Esophagus (tissue), 2 donors: Measurements from ENCODE around the gene MYO9B. TPM values are rescaled to one million over a fixed set of nuclear protein-coding genes. Genes with fewer than 3 reads are reported as not detected.
"Not testable (repeated sequence)": the region's sequence is repeated elsewhere in the genome, so short reads cannot be mapped to it uniquely, and the experiment has no call there.

ENCODE experiments used
- H3K27ac ChIP-seq, 2 donors: one replicate each; pipeline ENCODE4 v1.5.1; 2013; ENCODE audit warnings: low read depth in 2 of 2, mild to moderate bottlenecking in 2 of 2, inconsistent platforms in 1 of 2, low read length in 1 of 2, moderate library complexity in 1 of 2
- H3K27me3 ChIP-seq, 2 donors: one replicate each; pipeline ENCODE4 v1.6.1; 2013; ENCODE audit warnings: low read length in 2 of 2, control low read depth in 1 of 2, mild to moderate bottlenecking in 1 of 2; ENCODE audit not compliant: insufficient read depth in 2 of 2, control insufficient read depth in 1 of 2
- H3K36me3 ChIP-seq, 2 donors: one replicate each; pipeline ENCODE4 v1.6.1; 2013; ENCODE audit warnings: low read length in 1 of 2; ENCODE audit not compliant: control insufficient read depth in 2 of 2, insufficient read depth in 2 of 2
- H3K4me1 ChIP-seq, 2 donors: one replicate each; pipeline ENCODE4 v1.6.1; 2013; ENCODE audit warnings: low read length in 1 of 2; ENCODE audit not compliant: control insufficient read depth in 2 of 2, insufficient read depth in 2 of 2
- H3K4me3 ChIP-seq, 2 donors: one replicate each; pipeline ENCODE4 v1.5.1; 2013; ENCODE audit warnings: low read length in 2 of 2, mild to moderate bottlenecking in 2 of 2, low read depth in 1 of 2, moderate library complexity in 1 of 2
- H3K9me3 ChIP-seq, 2 donors: one replicate each; pipeline ENCODE4 v1.6.1; 2013; ENCODE audit warnings: mild to moderate bottlenecking in 2 of 2, low read depth in 1 of 2, low read length in 1 of 2, moderate library complexity in 1 of 2; ENCODE audit not compliant: control insufficient read depth in 2 of 2, insufficient read depth in 1 of 2
- WGBS, 2 donors: extraction: QIAGEN DNeasy Blood & Tissue Kit; methylation state at CpG; one replicate each; pipeline ENCODE4 v1.1.7; 2013; 5-methylcytosine and 5-hydroxymethylcytosine counted together
- polyA plus RNA-seq, 2 donors: library from polyadenylated mRNA; stranded (reverse); fragments of 200-250 nt; gene quantifications; one replicate each; pipeline ENCODE4 v1.2.3, GENCODE V29; 2013
- donor health status: healthy with polysubstance abuse.
- donor health status: Bipolar disorder and iron deficiency.

The MYO9B gene
- polyA plus RNA-seq, 2 donors, result 24.2 to 41.2 TPM

DNA sequence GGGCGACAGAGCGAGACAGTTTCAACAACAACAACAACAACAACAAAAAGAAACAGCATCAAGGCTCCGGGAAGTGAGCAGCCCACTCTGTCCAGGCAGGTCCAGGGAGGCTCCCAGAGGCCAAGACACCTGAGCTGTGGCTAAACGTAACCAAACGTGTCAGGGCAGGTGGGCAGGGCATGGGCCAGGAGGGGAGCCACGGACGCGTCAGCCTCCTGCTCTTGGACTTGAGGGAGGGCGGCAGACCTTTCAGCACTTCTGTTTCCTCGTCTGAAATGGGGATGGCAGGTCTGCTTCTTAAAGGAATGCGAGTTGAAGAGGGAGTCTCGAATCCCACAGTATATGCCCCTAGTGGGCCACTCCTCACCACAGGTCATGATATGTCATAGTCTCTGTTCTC, 53.8 kb downstream of the MYO9B start:
- WGBS, 2 donors, result 67 to 85% methylated on average over 12 of the region's 12 CpGs
- Histone ChIP-seq H3K27ac (no peak overlapping the region), H3K4me3 (no peak overlapping the region), H3K36me3 (peaks cover 0 to 3% of the 10 kb centered on the region in 2 donors), H3K27me3 (no peaks in the 10 kb centered on the region), H3K9me3 (no peaks in the 10 kb centered on the region), H3K4me1 (peaks cover 0 to 2% of the 10 kb centered on the region in 2 donors)

DNA sequence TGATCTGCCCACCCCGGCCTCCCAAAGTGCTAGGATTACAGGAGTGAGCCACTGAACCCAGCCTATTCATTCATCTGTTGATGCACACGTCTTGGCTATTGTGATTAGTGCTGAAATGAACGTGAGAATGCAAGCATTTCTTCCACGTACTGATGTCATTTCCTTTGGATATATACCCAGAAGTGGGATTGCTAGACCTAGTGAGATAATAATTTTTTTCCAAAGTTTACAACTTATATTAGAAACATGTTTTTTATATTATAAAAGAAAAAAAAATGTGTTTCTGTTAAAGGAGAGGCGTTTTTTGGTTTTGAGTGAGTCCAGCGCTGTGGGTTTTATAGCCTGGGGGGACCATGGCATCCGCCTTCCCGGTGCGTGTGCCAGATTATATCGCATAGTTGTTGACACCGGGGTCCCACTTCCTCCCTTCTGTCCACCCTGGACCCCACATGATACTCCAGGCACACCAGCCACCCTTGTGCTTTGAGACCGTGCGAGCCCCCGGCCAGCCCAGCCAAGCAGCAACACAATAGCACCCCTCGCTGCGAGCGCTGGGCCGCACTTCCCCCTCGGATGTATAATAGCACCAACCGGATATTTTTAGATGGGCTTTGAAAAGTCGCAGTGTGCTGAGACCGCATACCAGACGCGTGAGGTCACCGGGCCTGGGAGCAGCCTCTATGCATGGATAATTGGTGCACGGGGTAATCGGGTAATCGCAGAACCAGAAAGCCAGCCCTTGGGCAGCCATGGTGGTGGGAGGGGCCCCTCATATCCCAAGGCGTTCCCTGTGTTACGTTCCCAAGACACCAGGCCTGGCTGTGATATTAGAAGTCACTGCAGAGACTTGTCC, 59.6 kb downstream of the MYO9B start:
- peaks cover 0 to 9% of the 10 kb centered on the region in 2 donors for H3K4me1 ChIP-seq
- H3K36me3 ChIP-seq, result no peaks in the 10 kb centered on the region
- H3K27me3 ChIP-seq, result no peaks in the 10 kb centered on the region
- peak overlapping the region in 1 of 2 donors; percentile 20 for H3K4me3 ChIP-seq
- no peaks in the 10 kb centered on the region for H3K9me3 ChIP-seq
- WGBS, 2 donors, result 14 to 26% methylated on average over 30 of the region's 30 CpGs
- peak overlapping the region; percentile 90 to 92 for H3K27ac ChIP-seq

GRCh38 chr19:17136021-17136420, 60.4 kb downstream of the MYO9B start:
- WGBS, 2 donors, result 54 to 56% methylated on average over 9 of the region's 9 CpGs
- H3K4me1 ChIP-seq, result peaks cover 0 to 9% of the 10 kb centered on the region in 2 donors
- no peaks in the 10 kb centered on the region for H3K36me3 ChIP-seq
- H3K27me3 ChIP-seq, result no peaks in the 10 kb centered on the region
- H3K27ac ChIP-seq, result peak overlapping the region; percentile 90 to 92
- no peak overlapping the region for H3K4me3 ChIP-seq
- no peaks in the 10 kb centered on the region for H3K9me3 ChIP-seq

GRCh38 chr19:17136617-17137016, 61.0 kb downstream of the MYO9B start:
- Histone ChIP-seq H3K4me3 (no peak overlapping the region), H3K9me3 (no peaks in the 10 kb centered on the region), H3K27me3 (no peaks in the 10 kb centered on the region), H3K27ac (peak overlapping the region in 1 of 2 donors; percentile 44), H3K4me1 (peaks cover 0 to 9% of the 10 kb centered on the region in 2 donors), H3K36me3 (no peaks in the 10 kb centered on the region)
- WGBS, 2 donors, result 89 to 90% methylated on average over 11 of the region's 11 CpGs

GRCh38 chr19:17137417-17137816, 61.8 kb downstream of the MYO9B start:
- peak overlapping the region in 1 of 2 donors; percentile 7 for H3K27ac ChIP-seq

GRCh38 chr19:17138052-17138846, 62.7 kb downstream of the MYO9B start:
- not testable (repeated sequence) for H3K36me3 ChIP-seq, H3K4me1 ChIP-seq, H3K27me3 ChIP-seq, H3K9me3 ChIP-seq, H3K4me3 ChIP-seq, H3K27ac ChIP-seq
- 90% methylated on average over 10 of the region's 10 CpGs for WGBS, 2 donors

More at GRCh38 chr19:17137417-17137816, 61.8 kb downstream of the MYO9B start:
- Histone ChIP-seq H3K36me3 (no peaks in the 10 kb centered on the region), H3K4me3 (no peak overlapping the region), H3K27me3 (no peaks in the 10 kb centered on the region), H3K9me3 (no peaks in the 10 kb centered on the region), H3K4me1 (peaks cover 0 to 9% of the 10 kb centered on the region in 2 donors)
- 84 to 86% methylated on average over 10 of the region's 10 CpGs for WGBS, 2 donors

DNA sequence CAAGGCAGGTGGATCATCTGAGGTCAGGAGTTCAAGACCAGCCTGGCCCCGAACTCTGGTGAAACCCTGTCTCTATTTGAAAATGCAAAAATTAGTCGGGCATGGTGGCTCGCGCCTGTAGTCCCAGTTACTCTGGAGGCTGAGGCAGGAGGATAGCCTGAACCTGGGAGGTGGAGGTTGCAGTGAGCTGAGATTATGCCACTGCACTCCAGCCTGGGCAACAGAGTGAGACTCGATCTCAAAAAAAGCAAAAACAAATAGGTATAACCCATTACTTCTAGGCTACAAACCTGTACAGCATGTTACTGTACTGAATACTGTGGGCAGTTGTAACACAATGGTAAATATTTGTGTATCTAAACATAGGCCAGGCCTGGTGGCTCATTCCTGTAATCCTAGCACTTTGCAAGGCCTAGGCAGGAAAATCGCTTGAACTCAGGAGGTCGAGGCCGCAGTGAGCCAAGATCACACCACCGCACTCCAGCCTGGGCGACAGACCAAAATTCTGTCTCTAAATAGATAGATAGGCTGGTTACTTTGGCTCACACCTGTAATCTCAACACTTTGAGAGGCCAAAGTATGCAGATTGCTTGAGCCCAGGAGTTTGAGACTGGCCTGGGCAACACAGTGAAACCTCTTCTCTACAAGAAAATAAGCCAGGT, 63.5 kb downstream of the MYO9B start:
- Histone ChIP-seq H3K4me3 (no peak overlapping the region), H3K4me1 (peaks cover 0 to 9% of the 10 kb centered on the region in 2 donors), H3K36me3 (no peaks in the 10 kb centered on the region), H3K27ac (no peak overlapping the region), H3K9me3 (no peaks in the 10 kb centered on the region), H3K27me3 (no peaks in the 10 kb centered on the region)
- 70 to 78% methylated on average over 10 of the region's 10 CpGs for WGBS, 2 donors

GRCh38 chr19:17144771-17145170, 69.2 kb downstream of the MYO9B start:
- H3K4me1 ChIP-seq, H3K9me3 ChIP-seq, H3K4me3 ChIP-seq, H3K27ac ChIP-seq, H3K27me3 ChIP-seq: not testable (repeated sequence)
- H3K36me3 ChIP-seq, result peaks cover 0 to 14% of the 10 kb centered on the region in 2 donors
- 69 to 78% methylated on average over 13 of the region's 13 CpGs for WGBS, 2 donors
